PC-3 (cell line): ENCODE results near the gene DDX21.
"Not testable (repeated sequence)": the region's sequence is repeated elsewhere in the genome, so short reads cannot be mapped to it uniquely, and the experiment has no call there.

ENCODE experiments used
- CTCF ChIP-seq: fragments of 300-600 bp; sonication (generic); conservative IDR thresholded peaks from 2 replicates; pipeline ENCODE4 v1.5.1; 2017; ENCODE audit warnings: antibody characterized with exemption, low read depth, mild to moderate bottlenecking, low read length
- EZH2phosphoT487 ChIP-seq: fragments of 300-600 bp; sonication (generic); IDR thresholded peaks from 2 replicates; pipeline ENCODE4 v1.6.1; 2018; ENCODE audit warnings: mild to moderate bottlenecking, antibody characterized with exemption, low read length, borderline replicate concordance

GRCh38 chr10:68979738-68980137 is 23.8 kb downstream of the DDX21 start:
- TF ChIP-seq CTCF, EZH2phosphoT487: not testable (repeated sequence)
